OCI-LY3 (cell line): ENCODE results near the gene PRDM2.

ENCODE experiments used
- H2AFZ ChIP-seq: fragments of 200-600, 300-600 bp; shearing (Covaris generic); 2 replicates; pipeline ENCODE4 v1.6.0; 2014; ENCODE audit warnings: antibody characterized with exemption, low read depth, low read length
- H3K27ac ChIP-seq: fragments of 200-600, 300-600 bp; sonication (generic); 2 replicates; pipeline ENCODE4 v1.5.1; 2014; ENCODE audit warnings: mild to moderate bottlenecking, low read length, moderate library complexity, mixed read lengths
- H3K27me3 ChIP-seq: fragments of 200-600, 300-600 bp; sonication (generic); 2 replicates; pipeline ENCODE4 v1.6.1; 2014; ENCODE audit warnings: low read depth, low read length, mixed read lengths
- H3K36me3 ChIP-seq: fragments of 200-600, 300-600 bp; sonication (generic); replicated peaks from 2 replicates; pipeline ENCODE3; 2014; ENCODE audit warnings: low read depth, low read length, mixed read lengths
- H3K4me1 ChIP-seq: fragments of 300-600, 200-600 bp; sonication (generic); 2 replicates; pipeline ENCODE4 v1.6.1; 2014; ENCODE audit warnings: low read length, mixed read lengths
- H3K4me2 ChIP-seq: fragments of 200-600, 300-600 bp; sonication (generic); 2 replicates; pipeline ENCODE4 v1.6.1; 2014; ENCODE audit warnings: low read length, mixed read lengths
- H3K4me3 ChIP-seq: fragments of 300-600, 200-600 bp; sonication (generic); 2 replicates; pipeline ENCODE4 v1.5.1; 2014; ENCODE audit warnings: antibody characterized with exemption, mild to moderate bottlenecking, low read length, moderate library complexity
- H3K79me2 ChIP-seq: fragments of 300-600, 200-600 bp; shearing (Covaris generic); 2 replicates; pipeline ENCODE4 v1.6.1; 2014; ENCODE audit warnings: mild to moderate bottlenecking, low read length, mixed read lengths
- H3K9ac ChIP-seq: fragments of 300-600, 200-600 bp; shearing (Covaris generic); 2 replicates; pipeline ENCODE4 v1.6.0; 2014; ENCODE audit warnings: mild to moderate bottlenecking, low read length, moderate library complexity
- H3K9me3 ChIP-seq: fragments of 200-600, 300-600 bp; shearing (Covaris generic); 2 replicates; pipeline ENCODE4 v1.6.1; 2014; ENCODE audit warnings: low read length, mixed read lengths; ENCODE audit not compliant: insufficient read depth
- H4K20me1 ChIP-seq: fragments of 200-600, 300-600 bp; sonication (generic); 2 replicates; pipeline ENCODE4 v1.6.1; 2016; ENCODE audit warnings: low read length, mixed read lengths; ENCODE audit not compliant: insufficient read depth
- CTCF ChIP-seq: fragments of 200-600, 300-600 bp; sonication (generic); IDR thresholded peaks from 2 replicates; pipeline ENCODE4 v1.5.1; 2014; ENCODE audit warnings: antibody characterized with exemption, low read length, low read depth
- EZH2phosphoT487 ChIP-seq: fragments of 200-600 bp; shearing (Covaris generic); IDR thresholded peaks from 2 replicates; pipeline ENCODE4 v1.6.1; 2018; ENCODE audit warnings: antibody characterized with exemption, mixed run types, low read depth

PRDM2 gene

GRCh38 chr1:13819642-13820041 is 119.7 kb downstream of the PRDM2 start:
- Histone ChIP-seq H3K9ac (no peak overlapping the region), H2AFZ (no peak overlapping the region)
- TF ChIP-seq EZH2phosphoT487 (no peak), CTCF (no peak)

GRCh38 chr1:13820055-13820454 is 120.1 kb downstream of the PRDM2 start:
- Histone ChIP-seq H3K27ac (no peak overlapping the region), H3K79me2 (no peaks in the 10 kb centered on the region), H3K9ac (no peak overlapping the region), H3K4me1 (no peaks in the 10 kb centered on the region), H3K36me3 (peaks cover 12% of the 10 kb centered on the region), H3K4me3 (no peak overlapping the region), H3K4me2 (no peak overlapping the region), H2AFZ (no peak overlapping the region), H4K20me1 (peaks cover 6% of the 10 kb centered on the region; the same call in 1 of the 2 replicates), H3K9me3 (no peaks in the 10 kb centered on the region), H3K27me3 (no peaks in the 10 kb centered on the region)
- no peak for TF ChIP-seq CTCF
- TF ChIP-seq EZH2phosphoT487 = no peak

More at GRCh38 chr1:13819642-13820041, 119.7 kb downstream of the PRDM2 start:
- Histone ChIP-seq H3K27ac (no peak overlapping the region), H4K20me1 (peaks cover 6% of the 10 kb centered on the region; the same call in 1 of the 2 replicates), H3K9me3 (no peaks in the 10 kb centered on the region), H3K4me3 (no peak overlapping the region), H3K4me2 (no peak overlapping the region), H3K4me1 (no peaks in the 10 kb centered on the region), H3K36me3 (peaks cover 9% of the 10 kb centered on the region), H3K79me2 (no peaks in the 10 kb centered on the region), H3K27me3 (no peaks in the 10 kb centered on the region)

GRCh38 chr1:13820456-13820855 is 120.5 kb downstream of the PRDM2 start:
- no peak overlapping the region for H3K4me2 ChIP-seq

More at GRCh38 chr1:13820456-13820855, 120.5 kb downstream of the PRDM2 start:
- peaks cover 12% of the 10 kb centered on the region for H3K36me3 ChIP-seq
- no peak overlapping the region for H2AFZ ChIP-seq
- peaks cover 4% of the 10 kb centered on the region; the same call in 1 of the 2 replicates for H4K20me1 ChIP-seq
- H3K27me3 ChIP-seq = no peaks in the 10 kb centered on the region
- H3K9me3 ChIP-seq = no peaks in the 10 kb centered on the region
- no peak overlapping the region for H3K27ac ChIP-seq
- no peaks in the 10 kb centered on the region for H3K4me1 ChIP-seq
- TF ChIP-seq CTCF (no peak), EZH2phosphoT487 (no peak)
- H3K9ac ChIP-seq = no peak overlapping the region
- no peak overlapping the region for H3K4me3 ChIP-seq
- H3K79me2 ChIP-seq = no peaks in the 10 kb centered on the region
